Osteoblast (primary cell): ENCODE data around the gene EOGT. TPM values are rescaled to one million over a fixed set of nuclear protein-coding genes. Genes with fewer than 3 reads are reported as not detected.

ENCODE experiments used
- DNase-seq: peaks from one replicate; pipeline ENCODE4 v3.0.0; 2011; ENCODE audit warnings: low spot score, mixed read lengths; ENCODE audit not compliant: insufficient read length; ENCODE audit errors: missing footprints
- H2AFZ ChIP-seq: 2 replicates; pipeline ENCODE4 v1.6.0; 2011; ENCODE audit warnings: mild to moderate bottlenecking, low read length
- H3K27ac ChIP-seq: 2 replicates; pipeline ENCODE4 v1.5.1; 2011; ENCODE audit warnings: mild to moderate bottlenecking, low read depth, low read length, moderate library complexity
- H3K27me3 ChIP-seq: 2 replicates; pipeline ENCODE4 v1.6.0; 2012; ENCODE audit warnings: mild to moderate bottlenecking, control low read depth, inconsistent platforms, low read length, moderate library complexity; ENCODE audit not compliant: insufficient read depth
- H3K36me3 ChIP-seq: 2 replicates; pipeline ENCODE4 v1.5.1; 2011; ENCODE audit warnings: mild to moderate bottlenecking, low read length, control low read depth, moderate library complexity; ENCODE audit not compliant: insufficient read depth
- H3K4me1 ChIP-seq: 2 replicates; pipeline ENCODE4 v1.5.1; 2011; ENCODE audit warnings: mild to moderate bottlenecking, low read length, control low read depth, moderate library complexity; ENCODE audit not compliant: insufficient read depth
- H3K4me2 ChIP-seq: 2 replicates; pipeline ENCODE4 v1.6.0; 2011; ENCODE audit warnings: mild to moderate bottlenecking, low read length; ENCODE audit not compliant: insufficient read depth
- H3K4me3 ChIP-seq: fragments of 200-600 bp; sonication (generic); 3 replicates; pipeline ENCODE4 v1.5.1; 2012; ENCODE audit warnings: mild to moderate bottlenecking, low read length, inconsistent platforms; ENCODE audit not compliant: insufficient read depth
- H3K79me2 ChIP-seq: 2 replicates; pipeline ENCODE4 v1.6.0; 2012; ENCODE audit warnings: mild to moderate bottlenecking, low read length, control low read depth, inconsistent platforms; ENCODE audit not compliant: insufficient read depth
- H3K9me3 ChIP-seq: 2 replicates; pipeline ENCODE4 v1.5.1; 2011; ENCODE audit warnings: low read depth, low read length, control low read depth
- H4K20me1 ChIP-seq: 2 replicates; pipeline ENCODE4 v1.6.0; 2012; ENCODE audit warnings: mild to moderate bottlenecking, low read length, control low read depth; ENCODE audit not compliant: insufficient read depth
- total RNA-seq: library from RNA; depleted of rRNA; stranded (reverse); fragments of >200 nt; gene quantifications from 2 replicates; pipeline ENCODE4 v1.2.3, GENCODE V29; 2012
- TF ChIP-seq, protein P1 (sequence below): IDR thresholded peaks from 2 replicates; pipeline ENCODE4 v1.5.1; 2011; ENCODE audit warnings: mild to moderate bottlenecking, low read depth, low read length, moderate library complexity; ENCODE audit errors: extremely low read depth

The EOGT gene
- total RNA-seq, 1 donor = 65.9 TPM

DNA sequence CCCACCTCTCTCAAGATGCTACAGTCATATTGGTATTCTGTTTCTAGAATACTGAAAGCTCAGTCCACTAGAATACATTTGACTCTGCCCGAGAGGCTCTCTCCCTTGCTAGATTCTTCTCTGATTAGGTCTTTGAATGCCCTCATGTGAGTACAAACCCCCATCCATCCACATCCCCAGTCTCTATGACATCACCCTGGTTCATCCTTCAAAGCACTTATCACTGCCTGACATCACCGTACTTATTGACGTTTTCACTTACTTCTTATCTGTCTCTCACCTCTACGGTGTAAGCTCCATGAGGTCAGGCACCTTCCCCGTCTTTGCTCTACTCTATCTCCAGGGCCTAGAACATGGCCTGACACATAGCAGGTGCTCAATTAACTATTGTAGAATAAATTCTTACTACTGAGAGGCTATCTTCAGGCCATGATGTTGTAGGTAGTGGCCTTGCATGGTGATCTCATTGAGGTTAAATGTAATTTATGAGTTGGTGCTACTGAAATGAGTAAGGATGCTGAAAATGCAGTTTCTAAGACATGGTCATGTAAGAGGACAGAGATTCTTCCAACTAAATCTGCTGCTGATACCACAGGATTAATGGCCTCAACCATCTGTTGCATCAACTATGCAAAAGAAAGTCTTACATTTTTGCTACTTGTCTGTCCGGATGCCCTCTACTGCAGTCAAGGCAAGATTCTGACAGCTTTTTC lies 26.8 kb downstream of the EOGT start:
- DNase-seq = no peak
- peaks cover 69% of the 10 kb centered on the region for H3K36me3 ChIP-seq
- no peaks in the 10 kb centered on the region for H3K9me3 ChIP-seq
- no peak overlapping the region for H3K4me3 ChIP-seq
- H3K27me3 ChIP-seq = no peaks in the 10 kb centered on the region
- H3K27ac ChIP-seq = no peak overlapping the region
- H3K79me2 ChIP-seq = no peaks in the 10 kb centered on the region
- H3K4me1 ChIP-seq = peaks cover 2% of the 10 kb centered on the region
- no peaks in the 10 kb centered on the region for H4K20me1 ChIP-seq
- no peak overlapping the region for H2AFZ ChIP-seq
- TF ChIP-seq, protein P1, sequence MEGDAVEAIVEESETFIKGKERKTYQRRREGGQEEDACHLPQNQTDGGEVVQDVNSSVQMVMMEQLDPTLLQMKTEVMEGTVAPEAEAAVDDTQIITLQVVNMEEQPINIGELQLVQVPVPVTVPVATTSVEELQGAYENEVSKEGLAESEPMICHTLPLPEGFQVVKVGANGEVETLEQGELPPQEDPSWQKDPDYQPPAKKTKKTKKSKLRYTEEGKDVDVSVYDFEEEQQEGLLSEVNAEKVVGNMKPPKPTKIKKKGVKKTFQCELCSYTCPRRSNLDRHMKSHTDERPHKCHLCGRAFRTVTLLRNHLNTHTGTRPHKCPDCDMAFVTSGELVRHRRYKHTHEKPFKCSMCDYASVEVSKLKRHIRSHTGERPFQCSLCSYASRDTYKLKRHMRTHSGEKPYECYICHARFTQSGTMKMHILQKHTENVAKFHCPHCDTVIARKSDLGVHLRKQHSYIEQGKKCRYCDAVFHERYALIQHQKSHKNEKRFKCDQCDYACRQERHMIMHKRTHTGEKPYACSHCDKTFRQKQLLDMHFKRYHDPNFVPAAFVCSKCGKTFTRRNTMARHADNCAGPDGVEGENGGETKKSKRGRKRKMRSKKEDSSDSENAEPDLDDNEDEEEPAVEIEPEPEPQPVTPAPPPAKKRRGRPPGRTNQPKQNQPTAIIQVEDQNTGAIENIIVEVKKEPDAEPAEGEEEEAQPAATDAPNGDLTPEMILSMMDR = no peak
- H3K4me2 ChIP-seq = no peak overlapping the region

DNA sequence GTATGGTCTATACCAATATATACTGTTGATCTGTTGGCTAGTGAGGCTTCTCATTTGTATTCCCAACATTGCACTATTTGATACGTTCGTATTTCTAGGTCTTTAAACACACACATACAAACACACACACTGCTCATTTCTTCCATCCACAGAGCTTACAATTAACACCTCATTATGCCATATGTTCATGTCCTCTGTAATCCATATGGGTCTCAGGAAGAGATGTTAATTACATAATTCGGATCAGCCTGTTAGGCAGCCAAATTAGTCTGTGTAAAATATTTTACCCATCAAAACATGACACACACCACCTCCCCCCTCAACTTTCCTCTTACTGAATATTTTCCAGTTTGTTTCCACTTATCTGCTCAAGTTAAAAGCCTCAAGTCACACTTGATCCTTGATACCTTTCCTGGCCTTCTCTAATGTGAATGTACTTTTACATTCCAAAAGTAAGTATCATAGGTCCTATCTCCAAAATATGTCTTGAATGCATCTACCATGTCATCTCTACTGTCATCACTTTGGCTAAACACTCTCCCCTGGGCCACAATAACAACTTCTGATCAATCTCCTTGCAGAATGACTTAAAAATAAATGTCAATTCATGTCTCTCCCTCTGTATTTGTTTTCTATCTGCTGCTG lies 28.2 kb downstream of the EOGT start:
- Histone ChIP-seq H4K20me1 (no peaks in the 10 kb centered on the region), H3K4me1 (peaks cover 2% of the 10 kb centered on the region), H2AFZ (no peak overlapping the region), H3K27ac (no peak overlapping the region), H3K9me3 (no peaks in the 10 kb centered on the region), H3K36me3 (peaks cover 75% of the 10 kb centered on the region), H3K4me3 (no peak overlapping the region), H3K27me3 (no peaks in the 10 kb centered on the region), H3K4me2 (no peak overlapping the region), H3K79me2 (no peaks in the 10 kb centered on the region)
- no peak for DNase-seq
- TF ChIP-seq, protein P1 = no peak

- no peaks in the 10 kb centered on the region for H4K20me1 ChIP-seq
- H3K27me3 ChIP-seq = no peaks in the 10 kb centered on the region
- H3K4me3 ChIP-seq = no peak overlapping the region
- TF ChIP-seq, protein P1 = no peak
- no peaks in the 10 kb centered on the region for H3K9me3 ChIP-seq
- peaks cover 82% of the 10 kb centered on the region for H3K36me3 ChIP-seq
- H3K4me1 ChIP-seq = peaks cover 1% of the 10 kb centered on the region
- no peaks in the 10 kb centered on the region for H3K79me2 ChIP-seq
- H3K27ac ChIP-seq = no peak overlapping the region
- no peak overlapping the region for H2AFZ ChIP-seq
- DNase-seq = no peak
- H3K4me2 ChIP-seq = no peak overlapping the region
Observed at GRCh38 chr3:68984011-68984530, 29.4 kb downstream of the EOGT start.

DNA sequence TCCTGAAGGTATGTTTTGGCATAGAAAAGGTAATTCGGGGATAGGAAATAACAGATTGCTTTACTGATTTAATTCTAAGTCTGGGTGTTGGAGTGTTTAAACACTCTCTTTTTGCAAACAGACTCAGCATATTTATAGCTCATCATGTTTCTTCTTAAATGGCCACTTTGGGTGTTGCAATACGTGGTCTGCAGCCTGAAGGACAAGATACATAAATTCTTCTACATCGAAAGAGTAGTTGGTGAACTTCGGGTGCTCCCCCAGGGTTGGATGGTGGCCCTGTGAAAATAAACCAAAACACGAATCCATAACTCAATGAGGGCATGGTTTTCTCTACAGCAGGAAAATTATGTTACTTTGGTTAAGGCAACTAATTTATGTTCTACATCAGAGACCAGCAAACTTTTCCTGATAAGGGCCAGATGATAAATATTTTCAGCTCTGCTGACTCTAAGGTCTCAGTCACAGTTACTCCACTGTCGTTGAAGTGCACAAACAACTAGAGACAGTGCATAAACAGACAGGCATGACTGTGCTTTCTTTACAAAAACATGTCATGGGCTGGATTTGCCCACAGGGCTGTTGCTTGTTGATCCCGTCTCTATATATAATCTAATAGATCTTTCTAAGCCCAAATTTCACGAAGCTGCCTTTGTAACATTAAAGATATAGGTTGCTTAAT lies 35.9 kb downstream of the EOGT start:
- Histone ChIP-seq H2AFZ (no peak overlapping the region), H3K36me3 (peaks cover 69% of the 10 kb centered on the region), H3K4me2 (no peak overlapping the region), H3K4me1 (no peaks in the 10 kb centered on the region), H3K9me3 (no peaks in the 10 kb centered on the region), H3K79me2 (no peaks in the 10 kb centered on the region), H3K4me3 (no peak overlapping the region), H4K20me1 (no peaks in the 10 kb centered on the region), H3K27ac (no peak overlapping the region), H3K27me3 (no peaks in the 10 kb centered on the region)
- no peak for DNase-seq
- TF ChIP-seq, protein P1 = no peak
